ENCODE measurements around the gene TMEM209.
A peak's percentile ranks its signal among the peaks of the same experiment; 100 is the strongest.

TMEM209 gene

GRCh38 chr7:130144312-130145171, 60.7 kb downstream of the TMEM209 start:
- no peak overlapping the region for H3K4me3 Mint-ChIP-seq
- H3K36me3 Mint-ChIP-seq: peaks cover 1% of the 10 kb centered on the region
- H3K4me1 Mint-ChIP-seq: peaks cover 16% of the 10 kb centered on the region
- no peaks in the 10 kb centered on the region for H3K27me3 Mint-ChIP-seq
- no peak overlapping the region for H3K27ac Mint-ChIP-seq
- no peaks in the 10 kb centered on the region for H3K9me3 Mint-ChIP-seq

GRCh38 chr7:130143986-130144311, 61.3 kb downstream of the TMEM209 start:
- no peaks in the 10 kb centered on the region for H3K27me3 Mint-ChIP-seq
- no peak overlapping the region for H3K27ac Mint-ChIP-seq

GRCh38 chr7:130143334-130143732, 61.9 kb downstream of the TMEM209 start:
- no peaks in the 10 kb centered on the region for H3K27me3 Mint-ChIP-seq
- H3K27ac Mint-ChIP-seq: no peak overlapping the region
- peaks cover 21% of the 10 kb centered on the region for H3K4me1 Mint-ChIP-seq
- no peak overlapping the region for H3K4me3 Mint-ChIP-seq
- no peaks in the 10 kb centered on the region for H3K9me3 Mint-ChIP-seq
- peaks cover 1% of the 10 kb centered on the region for H3K36me3 Mint-ChIP-seq

More at GRCh38 chr7:130143986-130144311, 61.3 kb downstream of the TMEM209 start:
- Mint-ChIP-seq H3K4me3 (no peak overlapping the region), H3K9me3 (no peaks in the 10 kb centered on the region), H3K36me3 (peaks cover 1% of the 10 kb centered on the region), H3K4me1 (peaks cover 19% of the 10 kb centered on the region)

- Mint-ChIP-seq H3K9me3 (no peaks in the 10 kb centered on the region), H3K4me1 (peaks cover 21% of the 10 kb centered on the region), H3K4me3 (no peak overlapping the region), H3K27me3 (no peaks in the 10 kb centered on the region), H3K36me3 (peaks cover 1% of the 10 kb centered on the region), H3K27ac (no peak overlapping the region)
Measured at GRCh38 chr7:130142654-130143333, 62.4 kb downstream of the TMEM209 start.

- H3K36me3 Mint-ChIP-seq: peaks cover 1% of the 10 kb centered on the region
- H3K27ac Mint-ChIP-seq: no peak overlapping the region
- H3K4me1 Mint-ChIP-seq: peaks cover 21% of the 10 kb centered on the region
- peak overlapping the region; percentile 81 for H3K4me3 Mint-ChIP-seq
- no peaks in the 10 kb centered on the region for H3K27me3 Mint-ChIP-seq
- no peaks in the 10 kb centered on the region for H3K9me3 Mint-ChIP-seq
Measured at GRCh38 chr7:130141884-130142653, 63.1 kb downstream of the TMEM209 start.

GRCh38 chr7:130141161-130141883, 63.9 kb downstream of the TMEM209 start:
- Mint-ChIP-seq H3K36me3 (peaks cover 1% of the 10 kb centered on the region), H3K4me3 (peak overlapping the region; percentile 81), H3K27ac (peak overlapping the region; percentile 17), H3K27me3 (no peaks in the 10 kb centered on the region), H3K9me3 (no peaks in the 10 kb centered on the region), H3K4me1 (peaks cover 21% of the 10 kb centered on the region)

GRCh38 chr7:130140551-130141160, 64.5 kb downstream of the TMEM209 start:
- no peaks in the 10 kb centered on the region for H3K9me3 Mint-ChIP-seq
- peaks cover 2% of the 10 kb centered on the region for H3K36me3 Mint-ChIP-seq
- H3K27me3 Mint-ChIP-seq: no peaks in the 10 kb centered on the region
- peak overlapping the region; percentile 81 for H3K4me3 Mint-ChIP-seq
- H3K4me1 Mint-ChIP-seq: peaks cover 24% of the 10 kb centered on the region
- peak overlapping the region; percentile 17 for H3K27ac Mint-ChIP-seq

GRCh38 chr7:130139193-130139960, 65.8 kb downstream of the TMEM209 start:
- no peaks in the 10 kb centered on the region for H3K9me3 Mint-ChIP-seq
- peaks cover 25% of the 10 kb centered on the region for H3K4me1 Mint-ChIP-seq
- peaks cover 3% of the 10 kb centered on the region for H3K36me3 Mint-ChIP-seq
- H3K4me3 Mint-ChIP-seq: peak overlapping the region; percentile 54
- no peaks in the 10 kb centered on the region for H3K27me3 Mint-ChIP-seq
- H3K27ac Mint-ChIP-seq: peak overlapping the region; percentile 12

- peaks cover 21% of the 10 kb centered on the region for H3K4me1 Mint-ChIP-seq
- H3K4me3 Mint-ChIP-seq: no peak overlapping the region
- H3K27ac Mint-ChIP-seq: no peak overlapping the region
- no peaks in the 10 kb centered on the region for H3K9me3 Mint-ChIP-seq
- no peaks in the 10 kb centered on the region for H3K27me3 Mint-ChIP-seq
- peaks cover 3% of the 10 kb centered on the region for H3K36me3 Mint-ChIP-seq
Measured at GRCh38 chr7:130137207-130137606, 68.0 kb downstream of the TMEM209 start.

GRCh38 chr7:130136579-130137167, 68.5 kb downstream of the TMEM209 start:
- H3K27me3 Mint-ChIP-seq: no peaks in the 10 kb centered on the region
- peaks cover 20% of the 10 kb centered on the region for H3K4me1 Mint-ChIP-seq
- H3K9me3 Mint-ChIP-seq: no peaks in the 10 kb centered on the region
- peaks cover 3% of the 10 kb centered on the region for H3K36me3 Mint-ChIP-seq
- H3K4me3 Mint-ChIP-seq: no peak overlapping the region
- no peak overlapping the region for H3K27ac Mint-ChIP-seq

- Mint-ChIP-seq H3K9me3 (no peaks in the 10 kb centered on the region), H3K27me3 (no peaks in the 10 kb centered on the region), H3K27ac (no peak overlapping the region), H3K4me3 (no peak overlapping the region), H3K36me3 (peaks cover 3% of the 10 kb centered on the region), H3K4me1 (peaks cover 13% of the 10 kb centered on the region)
Measured at GRCh38 chr7:130135208-130136205, 69.7 kb downstream of the TMEM209 start.

GRCh38 chr7:130134726-130135125, 70.5 kb downstream of the TMEM209 start:
- Mint-ChIP-seq H3K27me3 (no peaks in the 10 kb centered on the region), H3K27ac (no peak overlapping the region), H3K4me1 (peaks cover 13% of the 10 kb centered on the region), H3K9me3 (no peaks in the 10 kb centered on the region), H3K4me3 (no peak overlapping the region), H3K36me3 (peaks cover 5% of the 10 kb centered on the region)

GRCh38 chr7:130134106-130134636, 71.0 kb downstream of the TMEM209 start:
- no peaks in the 10 kb centered on the region for H3K27me3 Mint-ChIP-seq
- H3K27ac Mint-ChIP-seq: no peak overlapping the region
- H3K4me1 Mint-ChIP-seq: peaks cover 12% of the 10 kb centered on the region
- peaks cover 10% of the 10 kb centered on the region for H3K36me3 Mint-ChIP-seq
- H3K9me3 Mint-ChIP-seq: no peaks in the 10 kb centered on the region
- H3K4me3 Mint-ChIP-seq: no peak overlapping the region

Measured in activated naive CD4-positive, alpha-beta T cell treated with anti-CD3 and anti-CD28 coated beads, Interleukin-2, amount 50 U/mL, for 24 hours (primary cell).